Astrocyte (in vitro differentiated cells and primary cell): Measurements from ENCODE around the gene PIGL. TPM values are rescaled to one million over a fixed set of nuclear protein-coding genes. Genes with fewer than 3 reads are reported as not detected.

Source experiments
- DNase-seq: peaks from one replicate; pipeline ENCODE4 v3.0.0-alpha.2; 2010; ENCODE audit warnings: low read depth
- FAIRE-seq: peaks from 2 replicates; lab custom pipeline; 2011; peaks lifted over from hg19 to GRCh38; lab: Jason Lieb, UNC
- H2AFZ ChIP-seq: 2 replicates; pipeline ENCODE4 v1.6.0; 2012; ENCODE audit warnings: low read depth, low read length, inconsistent platforms
- H3K27ac ChIP-seq: 2 replicates; pipeline ENCODE4 v1.5.1; 2011; ENCODE audit warnings: low read depth, low read length, inconsistent platforms
- H3K27me3 ChIP-seq: 2 replicates; pipeline ENCODE4 v1.6.0; 2011; ENCODE audit warnings: low read length, inconsistent platforms; ENCODE audit not compliant: insufficient read depth
- H3K36me3 ChIP-seq: 2 replicates; pipeline ENCODE4 v1.5.1; 2011; ENCODE audit warnings: low read length, inconsistent platforms; ENCODE audit not compliant: insufficient read depth
- H3K4me1 ChIP-seq: 2 replicates; pipeline ENCODE4 v1.5.1; 2011; ENCODE audit warnings: low read length, inconsistent platforms; ENCODE audit not compliant: insufficient read depth
- H3K4me2 ChIP-seq: 2 replicates; pipeline ENCODE4 v1.6.0; 2012; ENCODE audit warnings: low read length, inconsistent platforms
- H3K4me3 ChIP-seq: 2 replicates; pipeline ENCODE4 v1.5.1; 2011; ENCODE audit warnings: low read depth, mild to moderate bottlenecking, low read length, inconsistent platforms; ENCODE audit not compliant: insufficient read depth
- H3K79me2 ChIP-seq: 2 replicates; pipeline ENCODE4 v1.6.0; 2012; ENCODE audit warnings: mild to moderate bottlenecking, low read length, inconsistent platforms; ENCODE audit not compliant: insufficient read depth
- H3K9ac ChIP-seq: 2 replicates; pipeline ENCODE4 v1.6.0; 2012; ENCODE audit warnings: mild to moderate bottlenecking, low read length, inconsistent platforms
- H3K9me3 ChIP-seq: 2 replicates; pipeline ENCODE4 v1.5.1; 2012; ENCODE audit warnings: low read depth, mild to moderate bottlenecking, low read length, inconsistent platforms; ENCODE audit not compliant: insufficient read depth
- H4K20me1 ChIP-seq: 2 replicates; pipeline ENCODE4 v1.6.0; 2012; ENCODE audit warnings: low read length, inconsistent platforms; ENCODE audit not compliant: insufficient read depth
- H3K27ac Mint-ChIP-seq: one replicate; pipeline ENCODE4 v1.8.0; 2021; ENCODE audit warnings: mild to moderate bottlenecking, mixed read lengths; ENCODE audit not compliant: unreplicated experiment
- H3K27me3 Mint-ChIP-seq: one replicate; pipeline ENCODE4 v1.8.0; 2021; ENCODE audit warnings: low read depth, mixed read lengths; ENCODE audit not compliant: unreplicated experiment
- H3K36me3 Mint-ChIP-seq: one replicate; pipeline ENCODE4 v1.8.0; 2021; ENCODE audit warnings: low read depth, mixed read lengths; ENCODE audit not compliant: unreplicated experiment
- H3K4me1 Mint-ChIP-seq: one replicate; pipeline ENCODE4 v1.8.0; 2021; ENCODE audit warnings: low read depth, mixed read lengths; ENCODE audit not compliant: unreplicated experiment
- H3K4me3 Mint-ChIP-seq: one replicate; pipeline ENCODE4 v1.8.0; 2021; ENCODE audit warnings: mild to moderate bottlenecking, moderate library complexity, mixed read lengths; ENCODE audit not compliant: unreplicated experiment
- H3K9me3 Mint-ChIP-seq: one replicate; pipeline ENCODE4 v1.8.0; 2021; ENCODE audit warnings: mild to moderate bottlenecking, mixed read lengths; ENCODE audit not compliant: unreplicated experiment
- CTCF ChIP-seq: IDR thresholded peaks from 2 replicates; pipeline ENCODE4 v1.5.1; 2011; ENCODE audit warnings: low read depth, mild to moderate bottlenecking, inconsistent platforms, low read length, moderate library complexity; ENCODE audit not compliant: insufficient read depth
- EZH2 ChIP-seq: IDR thresholded peaks from 2 replicates; pipeline ENCODE4 v1.6.1; 2012; ENCODE audit warnings: mild to moderate bottlenecking, low read length, inconsistent platforms; ENCODE audit not compliant: insufficient read depth
- total RNA-seq: library from RNA; stranded (reverse); gene quantifications from 2 replicates; pipeline ENCODE4 v1.2.1, GENCODE V29; 2021

Gene PIGL
- total RNA-seq, 1 donor from 2014 or later = 21.9 TPM

- no peaks in the 10 kb centered on the region for H3K9me3 ChIP-seq
- DNase-seq (no peak), FAIRE-seq (no peak)
- H3K27ac Mint-ChIP-seq = no peak overlapping the region
- no peak overlapping the region for H3K4me2 ChIP-seq
- no peaks in the 10 kb centered on the region for H3K79me2 ChIP-seq
- no peaks in the 10 kb centered on the region for H3K27me3 ChIP-seq
- TF ChIP-seq CTCF = no peak
- no peak for TF ChIP-seq EZH2
- H4K20me1 ChIP-seq = no peaks in the 10 kb centered on the region
- H3K4me1 ChIP-seq = peaks cover 4% of the 10 kb centered on the region
- no peak overlapping the region for H3K9ac ChIP-seq
- H3K9me3 Mint-ChIP-seq = no peaks in the 10 kb centered on the region
- peaks cover 1% of the 10 kb centered on the region for H3K36me3 Mint-ChIP-seq
- peaks cover 13% of the 10 kb centered on the region for H3K4me1 Mint-ChIP-seq
- no peaks in the 10 kb centered on the region for H3K36me3 ChIP-seq
- no peak overlapping the region for H2AFZ ChIP-seq
- no peak overlapping the region for H3K4me3 ChIP-seq
- no peaks in the 10 kb centered on the region for H3K27me3 Mint-ChIP-seq
- no peak overlapping the region for H3K4me3 Mint-ChIP-seq
- H3K27ac ChIP-seq = no peak overlapping the region
Observed at GRCh38 chr17:16297367-16298139, 80.5 kb downstream of the PIGL start.

DNA sequence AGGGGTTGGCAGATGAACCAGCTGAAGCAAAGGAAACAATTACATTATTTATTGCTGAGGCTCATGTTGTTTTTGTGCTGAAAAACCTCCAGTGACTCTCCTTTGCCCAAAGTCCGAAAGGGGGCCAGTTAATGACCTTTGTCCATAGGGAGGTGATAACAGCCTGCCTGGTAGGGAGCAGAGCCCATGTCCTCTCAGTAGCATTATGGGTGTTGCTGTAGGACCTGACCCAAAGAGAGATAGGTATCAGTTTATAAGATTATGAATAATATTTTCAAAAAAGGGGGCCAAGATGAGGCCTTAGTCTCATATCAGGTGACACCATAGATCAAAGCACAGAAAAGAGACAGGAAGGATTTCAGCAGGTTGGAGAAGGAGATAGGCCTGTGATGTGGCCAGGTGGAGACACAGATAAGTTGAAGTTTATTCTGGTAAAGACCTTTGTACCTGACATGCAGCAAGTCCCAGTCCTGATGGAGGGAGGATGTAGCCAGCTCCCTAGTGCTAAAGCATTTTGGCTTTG is 81.2 kb downstream of the PIGL start:
- Histone ChIP-seq H3K9me3 (no peaks in the 10 kb centered on the region), H3K9ac (no peak overlapping the region), H3K36me3 (no peaks in the 10 kb centered on the region), H3K4me2 (no peak overlapping the region), H4K20me1 (no peaks in the 10 kb centered on the region), H3K27ac (no peak overlapping the region), H3K4me1 (peaks cover 4% of the 10 kb centered on the region), H3K27me3 (no peaks in the 10 kb centered on the region), H3K4me3 (no peak overlapping the region), H3K79me2 (no peaks in the 10 kb centered on the region), H2AFZ (no peak overlapping the region)
- Mint-ChIP-seq H3K4me1 (peaks cover 10% of the 10 kb centered on the region), H3K9me3 (no peaks in the 10 kb centered on the region), H3K36me3 (peaks cover 4% of the 10 kb centered on the region), H3K27me3 (no peaks in the 10 kb centered on the region), H3K4me3 (no peak overlapping the region), H3K27ac (no peak overlapping the region)
- TF ChIP-seq EZH2 (no peak), CTCF (no peak)
- FAIRE-seq (no peak), DNase-seq (no peak)

DNA sequence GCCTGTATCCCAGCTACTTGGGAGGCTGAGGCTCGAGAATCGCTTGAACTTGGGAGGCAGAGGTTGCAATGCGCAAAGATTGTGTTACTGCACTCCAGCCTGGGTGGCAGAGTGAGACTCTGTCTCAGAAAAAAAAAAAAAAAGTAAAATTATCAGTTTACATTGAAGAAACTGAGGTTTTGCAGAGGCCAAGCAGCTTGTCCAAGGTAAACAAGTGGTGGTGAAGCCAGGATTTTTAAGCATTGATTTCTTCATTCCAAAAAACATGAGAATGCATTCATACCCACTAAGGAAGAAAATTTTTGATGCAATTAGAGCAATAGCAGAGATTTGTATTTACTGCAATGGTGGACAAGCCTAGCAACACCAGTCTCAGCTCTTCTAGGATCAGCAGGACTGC is 83.5 kb downstream of the PIGL start:
- Histone ChIP-seq H2AFZ (no peak overlapping the region), H3K27me3 (no peaks in the 10 kb centered on the region), H3K4me2 (no peak overlapping the region), H3K4me1 (peaks cover 4% of the 10 kb centered on the region), H3K9me3 (no peaks in the 10 kb centered on the region), H3K9ac (no peak overlapping the region), H3K36me3 (no peaks in the 10 kb centered on the region), H3K79me2 (no peaks in the 10 kb centered on the region), H4K20me1 (no peaks in the 10 kb centered on the region), H3K4me3 (no peak overlapping the region), H3K27ac (no peak overlapping the region)
- no peak for DNase-seq
- no peak overlapping the region for H3K27ac Mint-ChIP-seq
- H3K4me1 Mint-ChIP-seq = peaks cover 10% of the 10 kb centered on the region
- H3K4me3 Mint-ChIP-seq = no peak overlapping the region
- TF ChIP-seq EZH2 = no peak
- TF ChIP-seq CTCF = no peak
- no peak for FAIRE-seq
- no peaks in the 10 kb centered on the region for H3K9me3 Mint-ChIP-seq
- peaks cover 4% of the 10 kb centered on the region for H3K36me3 Mint-ChIP-seq
- H3K27me3 Mint-ChIP-seq = no peaks in the 10 kb centered on the region
